ENCODE results near the gene SORCS1. TPM values are rescaled to one million over a fixed set of nuclear protein-coding genes. Genes with fewer than 3 reads are reported as not detected.

SORCS1 gene
- total RNA-seq, 1 donor from 2014 or later, result 17.8 TPM

DNA sequence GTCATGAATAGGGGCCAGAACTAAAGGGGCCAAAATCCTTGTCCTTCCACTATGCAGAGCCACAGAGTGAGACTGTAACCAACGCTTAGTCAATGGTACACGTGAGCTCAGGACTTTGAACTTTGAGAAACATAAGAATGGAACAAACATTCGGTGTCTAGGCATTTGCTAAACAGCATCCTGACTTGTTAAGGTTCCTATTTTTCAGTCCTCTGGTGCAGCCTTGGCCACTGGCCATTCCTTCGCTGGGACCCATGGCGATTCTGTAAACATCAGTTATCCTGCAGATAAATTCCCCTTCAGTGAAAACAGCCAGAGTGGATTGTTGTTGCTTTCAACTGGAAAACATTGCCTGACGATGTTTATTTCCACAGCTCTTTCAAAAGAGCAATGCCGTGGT, 266.8 kb downstream of the SORCS1 start:
- peak; percentile 34 for DNase-seq

DNA sequence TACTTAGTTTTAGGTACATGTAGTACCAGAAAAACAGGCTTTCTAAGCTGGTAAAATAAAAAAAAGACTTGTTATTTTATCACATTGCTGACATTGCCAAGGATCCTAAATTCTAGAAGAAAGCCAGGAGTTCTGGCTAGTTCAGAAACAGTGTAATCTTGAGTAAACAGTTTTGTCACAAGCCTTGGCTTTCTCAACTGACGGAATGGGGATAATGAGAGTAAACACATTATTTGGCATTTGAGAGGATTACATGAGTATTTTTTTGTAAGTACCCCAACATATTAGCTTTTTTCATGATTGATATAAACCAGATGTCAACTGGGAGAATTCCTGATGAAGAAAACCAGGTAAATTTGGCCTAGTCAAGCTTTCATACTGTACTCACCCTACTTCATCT, 269.8 kb downstream of the SORCS1 start:
- DNase-seq, result peak; percentile 57

DNA sequence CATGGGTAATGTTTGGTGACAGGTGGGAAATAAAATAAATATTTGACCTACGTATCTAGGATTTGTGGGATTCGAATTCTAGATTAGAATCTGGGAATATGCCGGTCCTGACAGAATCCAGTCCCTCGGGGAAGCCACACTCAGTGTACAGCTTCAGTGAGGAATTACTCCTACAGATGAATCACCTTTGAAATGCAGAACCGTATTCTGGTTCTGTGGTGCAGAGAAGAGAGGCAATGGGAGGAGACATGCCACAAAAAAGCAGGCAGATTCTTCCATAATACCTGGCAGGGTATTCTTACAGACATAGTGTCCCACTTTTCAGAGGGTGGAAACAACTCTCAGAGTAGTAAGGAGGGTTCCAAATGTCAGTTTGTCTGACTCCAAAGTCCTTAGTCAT, 286.9 kb downstream of the SORCS1 start:
- DNase-seq, result no peak

DNA sequence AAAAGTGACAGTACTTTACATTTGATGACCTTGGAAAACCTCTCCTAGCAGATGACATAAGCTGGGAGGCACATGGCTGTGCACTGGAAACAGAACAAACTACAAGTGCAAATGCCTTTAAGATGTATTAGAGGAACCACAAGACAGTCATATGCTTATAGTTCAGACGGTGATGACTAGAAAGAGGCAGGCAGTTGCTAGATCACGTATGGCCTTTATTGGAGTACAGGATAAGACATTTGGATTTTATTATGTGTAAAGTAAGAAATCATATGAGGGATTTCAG, 290.0 kb downstream of the SORCS1 start:
- no peak for DNase-seq

DNA sequence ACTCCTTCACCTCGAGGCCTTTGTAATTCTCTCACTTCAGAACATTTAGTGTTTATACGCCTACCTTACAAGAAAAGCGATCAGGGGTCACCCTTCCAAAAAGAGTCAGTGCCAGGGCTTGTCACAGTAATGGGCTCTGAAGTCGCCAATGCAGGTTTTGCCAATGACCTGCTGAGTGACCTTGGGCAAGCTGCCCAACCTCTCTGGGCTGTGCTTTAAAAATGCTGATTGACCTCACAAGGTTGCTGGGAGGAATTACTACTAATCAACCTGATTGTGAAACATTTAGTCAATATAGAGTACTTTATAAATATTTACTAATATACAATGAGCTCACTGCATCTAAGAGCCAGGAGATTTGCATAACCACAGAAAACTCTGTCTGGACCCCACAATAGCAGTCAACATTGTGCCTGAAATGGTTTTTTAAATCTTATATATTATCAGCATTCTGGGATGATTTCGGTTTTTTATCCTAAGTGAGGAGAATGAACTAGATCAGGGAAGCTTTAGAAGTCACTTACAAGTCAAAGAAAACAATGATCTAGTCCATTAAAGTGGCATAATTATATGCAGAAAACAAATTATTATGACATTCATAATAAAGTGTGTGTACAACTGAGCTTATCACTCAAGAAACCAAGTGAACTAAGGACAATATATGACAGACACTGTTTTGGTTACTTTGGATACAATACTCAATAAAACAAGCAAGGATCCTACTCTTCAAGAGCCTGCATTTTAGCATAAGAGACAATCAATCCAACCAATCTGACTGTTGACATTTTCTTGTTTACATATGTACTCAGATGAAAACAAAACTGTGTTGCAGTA, 290.5 kb downstream of the SORCS1 start:
- DNase-seq, result no peak

DNA sequence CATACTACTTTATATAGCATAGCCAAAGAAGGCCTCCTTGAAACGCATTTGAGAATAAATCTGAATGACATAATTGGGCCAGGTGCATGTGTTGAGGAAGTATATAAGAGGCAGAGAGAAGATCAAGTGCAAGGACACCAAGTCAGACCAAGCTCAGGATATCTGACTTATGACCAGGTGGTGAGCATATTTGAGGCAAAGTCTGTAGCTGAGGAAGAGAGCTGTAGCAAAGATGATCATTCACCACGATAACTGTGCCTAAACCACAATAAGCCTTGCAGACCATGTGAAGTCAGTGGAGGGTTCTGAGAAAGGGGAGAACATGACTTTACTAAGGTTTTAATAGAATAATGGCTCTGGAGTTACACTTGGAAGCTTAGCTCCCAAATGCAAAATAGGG, 292.3 kb downstream of the SORCS1 start:
- DNase-seq, result no peak

DNA sequence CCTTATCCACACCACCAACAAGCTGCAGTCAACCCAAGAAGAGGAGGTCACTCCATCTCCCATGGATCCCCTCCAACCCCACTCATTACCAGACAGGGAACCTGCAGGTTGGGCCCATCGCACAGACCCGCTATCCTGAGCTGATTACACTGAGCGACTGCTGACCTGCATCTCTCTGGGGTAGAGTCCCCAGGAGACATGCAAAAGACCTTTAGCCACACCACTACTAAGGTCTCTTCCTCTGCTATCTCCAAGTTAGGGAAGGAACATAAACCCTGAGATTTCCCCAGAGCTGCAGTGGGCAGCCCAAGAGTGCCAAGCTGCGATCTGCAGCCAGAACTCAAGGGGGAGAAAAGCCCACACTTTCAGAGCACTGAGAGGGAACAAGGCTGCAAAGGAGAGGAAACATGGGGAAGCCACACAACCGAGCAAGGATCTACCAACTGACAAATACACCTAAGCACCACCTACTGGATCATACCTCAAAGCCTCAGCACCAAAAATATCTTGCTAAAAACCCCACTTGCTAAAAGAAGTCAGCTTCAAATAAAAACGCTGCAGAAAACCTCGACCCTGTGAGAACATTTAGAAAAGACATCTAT, 298.2 kb downstream of the SORCS1 start:
- DNase-seq, result no peak

DNA sequence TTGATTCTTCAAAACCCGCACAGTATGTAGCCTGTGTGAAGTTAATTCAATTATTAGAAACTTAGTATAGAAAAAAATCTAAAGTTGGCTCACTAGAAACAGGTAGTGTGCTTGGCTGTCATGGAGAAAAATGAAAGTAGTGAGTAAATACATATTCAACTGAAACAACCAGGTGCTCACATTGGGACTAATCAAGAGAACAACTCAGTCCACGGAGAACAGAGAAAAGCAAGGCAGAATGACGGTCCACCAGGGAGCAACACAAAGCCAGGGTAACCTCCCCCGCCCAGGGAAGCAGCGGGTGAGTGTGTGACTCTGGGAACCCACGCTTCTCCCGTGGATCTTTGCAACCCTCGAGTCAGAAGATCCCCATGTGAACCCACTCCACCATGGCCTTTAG, 300.5 kb downstream of the SORCS1 start:
- DNase-seq, result no peak

DNA sequence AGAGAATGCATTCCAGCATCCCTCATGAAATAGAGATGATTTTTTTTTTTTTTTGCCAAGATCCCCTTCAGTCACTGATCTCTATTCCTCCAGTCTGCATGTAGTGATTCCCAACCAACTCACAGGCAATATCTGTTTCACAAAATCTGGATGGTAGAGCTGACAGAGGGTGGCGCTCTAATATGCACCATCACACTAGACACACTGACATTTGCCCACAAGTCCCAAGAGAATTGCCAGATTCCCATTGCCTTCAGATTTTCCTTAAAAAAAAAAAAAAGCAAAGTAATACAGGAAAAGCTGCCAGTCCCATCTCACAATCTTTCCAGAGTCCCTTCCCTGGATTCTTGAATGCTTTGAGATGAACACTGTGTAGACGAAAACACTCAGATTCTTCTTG, 301.0 kb downstream of the SORCS1 start:
- DNase-seq, result no peak

DNA sequence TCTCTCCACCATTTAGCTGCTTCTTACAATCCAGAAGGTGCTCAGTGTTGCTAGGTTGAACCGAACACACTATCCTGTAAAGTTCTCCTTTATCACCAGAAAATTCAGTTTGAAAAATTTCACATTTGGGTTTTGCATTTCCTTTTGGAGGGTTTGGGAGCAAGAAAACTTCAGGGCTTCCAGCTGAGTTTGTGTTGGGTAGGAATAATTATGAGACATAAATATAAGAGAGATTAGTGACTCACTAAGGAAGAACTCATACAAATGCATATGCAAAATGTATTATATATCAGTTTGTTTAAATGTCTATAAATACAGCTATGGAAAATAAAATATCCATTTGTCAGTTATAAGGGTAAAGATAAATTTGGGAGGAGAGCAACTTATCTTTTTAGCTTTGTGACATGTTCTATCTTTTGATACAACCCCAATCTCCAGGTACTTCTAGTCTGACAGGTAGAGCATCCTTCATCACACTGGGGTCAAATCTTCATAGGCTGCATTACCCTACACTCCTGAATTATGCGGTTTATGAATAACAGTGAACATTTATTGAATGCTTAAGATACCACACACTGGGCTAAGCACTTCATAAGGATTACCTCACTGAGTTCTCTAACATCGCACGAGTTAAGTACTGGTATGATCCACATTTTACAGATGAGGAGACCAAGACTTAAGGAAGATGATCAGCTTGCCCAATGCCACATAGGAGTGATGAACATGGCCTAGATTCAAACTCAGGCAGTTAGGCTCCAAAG, 304.4 kb downstream of the SORCS1 start:
- DNase-seq, result no peak

DNA sequence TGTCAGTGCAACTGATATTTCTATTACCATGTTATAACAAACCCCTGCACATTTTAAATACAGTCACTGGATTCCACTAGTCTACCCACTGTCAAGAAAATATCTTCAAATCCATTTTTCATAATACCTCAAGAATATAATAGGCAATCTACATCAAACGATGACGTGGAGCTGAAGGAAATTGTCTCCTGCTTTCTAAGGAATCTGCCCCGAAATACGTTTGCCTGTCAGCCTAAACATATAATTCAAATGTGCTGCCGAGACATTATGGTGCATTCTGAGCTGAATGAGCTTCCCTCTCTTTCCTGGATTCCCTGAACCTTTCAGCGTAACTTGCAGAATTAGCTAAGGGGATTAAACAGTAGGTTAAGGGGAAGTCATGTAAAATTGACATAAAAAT, 306.8 kb downstream of the SORCS1 start:
- DNase-seq, result no peak

DNA sequence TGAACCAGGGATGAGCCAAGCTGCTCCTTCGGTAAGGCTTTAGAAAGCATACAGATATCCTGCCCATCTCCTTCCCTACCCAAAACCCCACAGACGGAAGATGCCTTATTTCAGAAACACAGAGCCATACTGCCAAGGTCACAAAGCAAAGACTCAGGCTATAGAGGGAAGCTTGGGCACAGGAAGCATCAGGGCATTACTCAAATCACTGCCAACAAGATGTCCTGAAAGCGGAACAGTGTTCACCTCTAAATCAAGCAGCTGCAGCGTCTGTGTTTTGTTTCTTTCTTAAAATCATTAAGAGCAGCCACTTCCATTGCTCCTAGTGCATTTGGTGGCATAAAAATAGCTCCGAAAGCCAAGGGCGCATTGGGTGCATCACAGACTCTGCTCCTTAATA, 307.3 kb downstream of the SORCS1 start:
- DNase-seq, result no peak

DNA sequence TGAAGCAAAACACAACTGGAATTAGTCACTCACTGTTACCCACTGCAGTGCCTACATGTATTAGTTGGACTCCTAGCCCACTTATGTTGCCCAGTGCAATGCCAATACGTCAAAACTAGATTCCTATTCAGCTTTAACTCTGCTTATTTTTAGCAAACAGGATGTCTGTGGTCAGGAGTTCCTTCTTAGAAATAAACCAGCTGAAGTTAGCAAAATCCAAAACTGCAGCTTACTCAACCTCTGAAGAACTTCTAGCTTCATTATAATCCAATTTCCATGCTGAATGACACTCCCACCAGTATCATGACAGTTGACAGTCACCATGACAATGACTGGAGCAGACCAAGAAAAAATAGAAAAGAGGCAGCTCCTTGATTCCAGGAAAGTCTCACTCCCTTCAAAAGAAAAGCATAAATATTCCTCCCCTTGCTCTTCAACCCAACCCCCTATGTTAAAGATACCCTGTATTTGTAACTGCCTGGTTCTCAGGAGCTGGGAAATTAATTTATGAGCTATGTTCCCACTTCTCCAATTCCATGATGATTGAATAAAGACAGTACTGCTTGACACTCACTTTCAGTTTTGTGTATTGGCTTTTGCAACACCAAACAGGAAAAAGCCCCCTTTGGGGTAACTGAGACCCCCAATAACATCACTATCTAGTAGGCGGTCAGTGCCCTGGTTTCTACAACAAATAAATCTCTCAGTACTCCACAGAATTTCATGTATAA, 327.4 kb downstream of the SORCS1 start:
- peak; percentile 19 for DNase-seq

DNA sequence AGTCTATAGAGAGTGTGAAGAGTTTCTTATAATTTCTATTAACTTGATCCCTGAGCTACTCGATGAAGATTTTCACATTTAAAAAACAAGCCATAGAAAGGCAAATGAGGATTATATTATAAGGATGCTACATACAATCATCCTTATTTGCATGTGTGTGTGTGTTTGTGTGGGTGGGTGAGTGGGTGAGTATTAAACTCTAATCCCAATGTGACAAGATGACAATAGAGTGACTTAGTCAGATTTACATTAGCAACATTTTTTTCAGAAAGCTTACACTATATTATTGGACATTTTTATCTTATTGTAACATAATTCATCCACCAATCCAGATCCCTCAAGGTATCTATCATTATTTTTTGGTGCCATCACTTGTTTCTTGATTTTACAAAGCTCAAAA, 331.7 kb downstream of the SORCS1 start:
- DNase-seq, result no peak

DNA sequence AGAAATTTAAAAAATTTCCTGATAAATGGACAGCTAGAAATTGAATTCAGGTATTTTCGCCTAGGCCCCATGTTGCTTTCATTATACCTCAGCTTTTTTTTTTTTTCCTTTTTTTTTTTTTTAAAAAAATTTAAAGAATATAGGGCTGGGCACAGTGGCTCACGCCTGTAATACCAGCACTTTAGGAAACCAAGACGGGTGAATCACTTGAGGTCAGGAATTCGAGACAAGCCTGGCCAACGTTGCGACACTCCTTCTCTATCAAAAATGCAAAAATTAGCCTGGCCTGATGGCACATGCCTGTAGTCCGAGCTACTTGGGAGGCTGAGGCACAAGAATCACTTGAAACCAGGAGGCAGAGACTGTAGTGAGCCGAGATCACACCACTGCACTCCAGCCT, 334.0 kb downstream of the SORCS1 start:
- no peak for DNase-seq

DNA sequence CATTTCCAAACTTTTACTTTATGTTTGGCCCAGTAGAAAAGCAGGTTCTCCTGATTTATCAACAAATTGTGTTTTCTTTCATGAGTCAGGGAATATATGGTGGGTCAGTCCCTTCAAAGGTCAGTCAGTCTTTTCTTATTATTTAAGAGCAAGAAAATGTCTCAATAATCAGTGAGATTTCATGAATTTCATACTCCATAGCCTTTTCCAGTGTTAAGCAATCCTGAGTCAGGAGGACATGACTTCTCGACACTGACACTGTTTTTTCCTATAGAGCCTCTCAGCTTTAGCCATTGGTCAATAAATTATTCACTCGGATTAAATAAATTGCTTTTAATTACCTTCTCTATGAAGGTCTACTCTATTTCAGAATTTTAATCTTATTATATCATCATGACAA, 334.5 kb downstream of the SORCS1 start:
- DNase-seq, result no peak

DNA sequence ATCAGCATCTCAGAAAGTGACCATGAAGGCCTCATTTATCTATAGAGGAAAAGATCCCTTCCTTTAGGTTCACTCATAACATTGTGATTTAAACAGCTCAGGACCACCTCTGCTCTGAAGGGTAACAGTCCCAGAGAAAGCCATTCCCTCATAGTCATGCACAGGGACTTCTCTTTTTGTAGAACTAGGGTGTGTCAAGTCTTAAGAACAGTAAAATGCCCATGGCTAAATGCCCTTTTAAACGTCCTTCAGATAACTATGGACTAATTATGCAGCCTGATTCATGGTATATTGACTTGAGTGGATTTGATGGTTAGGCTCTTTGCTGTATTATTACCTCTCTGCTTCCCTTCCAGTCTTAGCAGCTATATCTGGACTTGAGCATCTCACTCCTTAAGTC, 337.8 kb downstream of the SORCS1 start:
- no peak for DNase-seq

DNA sequence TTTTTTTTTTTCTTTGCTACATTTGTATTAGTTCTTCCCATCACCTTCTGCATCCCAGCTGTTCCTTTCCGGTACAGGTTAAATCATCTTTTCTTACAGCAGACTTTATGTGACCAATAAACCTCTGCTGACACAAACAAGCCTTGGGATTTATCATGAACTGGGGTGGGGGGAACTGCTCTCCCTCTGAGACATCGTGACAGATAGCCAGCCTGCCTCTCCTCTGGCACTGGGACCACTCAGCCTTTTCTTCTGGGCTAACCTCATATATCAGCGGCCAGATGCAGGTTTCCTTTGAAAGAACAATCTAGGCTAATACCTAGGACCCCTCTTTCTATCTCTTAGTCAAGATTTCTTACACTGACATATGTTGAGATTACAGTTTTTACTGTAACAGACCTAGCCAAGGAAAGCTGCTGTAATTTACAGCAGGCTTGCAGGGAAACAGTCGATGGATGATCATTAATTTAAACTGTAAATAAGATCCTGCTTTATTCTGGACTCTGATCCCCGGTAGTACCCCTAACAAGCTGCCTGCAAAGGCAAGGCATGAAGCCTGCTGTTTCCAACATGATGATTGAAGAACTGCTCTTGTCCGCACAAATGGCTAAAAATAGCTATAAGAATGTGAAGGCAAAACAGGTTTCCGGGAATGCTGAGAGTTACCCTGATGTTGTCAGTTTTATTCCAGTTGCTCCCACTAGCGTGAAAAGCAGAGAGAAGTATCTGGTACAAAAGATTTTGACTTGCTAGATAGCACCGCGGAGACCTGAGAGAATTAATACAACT, 338.7 kb downstream of the SORCS1 start:
- DNase-seq, result peak; percentile 56

DNA sequence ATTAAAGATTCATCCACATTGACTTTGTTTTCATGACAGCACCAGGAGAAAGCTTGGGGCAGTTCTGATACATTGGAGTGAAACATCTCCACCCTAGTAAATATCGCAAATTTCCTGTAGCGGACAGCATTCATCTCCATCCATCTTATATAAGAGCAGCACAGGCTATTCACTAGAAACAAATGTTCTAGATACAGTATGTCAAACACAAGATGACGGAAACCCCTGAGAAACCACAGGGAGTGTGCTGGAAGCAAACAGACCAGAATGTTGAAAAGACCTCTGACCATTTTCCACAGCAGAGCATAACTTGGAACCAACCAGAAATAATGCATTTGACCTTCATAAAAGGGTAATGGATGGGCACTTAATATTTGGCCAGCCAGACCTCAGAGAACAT, 343.9 kb downstream of the SORCS1 start:
- no peak for DNase-seq

DNA sequence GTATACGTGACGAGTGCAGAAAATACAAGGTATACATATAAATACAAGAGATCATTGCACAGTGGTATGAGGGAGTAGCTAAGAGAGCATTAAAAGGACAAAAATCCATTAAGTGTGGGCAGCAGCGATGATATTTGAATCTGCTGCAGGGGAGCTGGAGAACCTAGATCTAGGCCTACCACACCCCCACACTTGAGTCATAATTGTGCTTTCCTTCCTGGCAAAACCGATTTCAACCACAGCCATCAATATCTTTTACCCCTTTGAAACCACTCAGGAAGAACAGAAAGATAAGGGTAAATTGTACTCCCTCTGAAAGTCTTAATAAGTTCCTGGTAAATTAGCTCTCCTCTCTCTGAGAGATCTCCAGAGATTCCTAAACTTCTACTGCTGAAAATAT, 345.0 kb downstream of the SORCS1 start:
- no peak for DNase-seq

DNA sequence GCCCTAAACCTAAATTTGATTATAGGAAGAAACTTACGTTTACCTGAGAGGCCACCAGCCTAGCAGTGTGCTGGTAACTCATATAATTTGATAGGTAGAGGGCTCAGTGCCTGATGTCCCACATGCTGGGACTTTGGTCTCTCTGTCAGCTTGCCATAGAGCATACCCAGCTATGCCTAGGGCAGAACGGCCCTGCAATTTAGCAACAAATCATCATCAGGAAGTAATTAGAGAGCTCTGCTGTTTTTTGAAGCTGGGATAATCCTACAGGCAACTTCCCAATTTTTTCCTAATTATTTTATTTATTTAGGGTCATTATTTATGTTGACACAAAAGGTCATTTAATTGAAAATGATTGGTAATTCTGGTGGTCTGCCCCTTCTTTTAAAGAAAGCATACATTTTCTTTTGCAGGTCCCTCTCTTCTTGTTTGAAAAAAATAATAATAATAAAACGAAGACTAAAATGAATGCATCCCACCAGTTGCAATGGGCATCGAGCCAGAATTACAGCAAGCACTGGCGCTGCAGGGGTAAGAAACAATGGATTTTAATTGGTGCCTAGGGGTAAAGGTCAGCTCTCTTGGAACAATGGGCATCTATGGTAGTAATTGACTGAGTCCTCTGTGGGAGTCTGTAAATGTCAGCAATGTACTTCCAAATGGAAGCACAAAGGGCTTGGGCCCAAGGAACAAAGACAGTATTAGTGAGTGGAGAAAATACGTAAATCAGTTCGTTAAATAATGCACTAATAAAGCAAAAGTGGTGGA, 348.0 kb downstream of the SORCS1 start:
- DNase-seq, result no peak

Data from tongue (tissue), 2 donors.